T-helper 9 cell (primary cell): ENCODE data around the gene CSF2RB.

Experiments
- DNase-seq: peaks from one replicate; pipeline ENCODE4 v3.0.0-alpha.2; 2020
- total RNA-seq, 2 donors: gene quantifications; one replicate each; lab custom pipeline; 2026; lab: John Stamatoyannopoulos, UW

The CSF2RB gene
- 3.9 to 4.5 reads per million in 2 donors for total RNA-seq

GRCh38 chr22:36913427-36914389, at the start of gene CSF2RB:
TSS of gene CSF2RB (plus strand) at chr22:36913628. CDS start at chr22:36922208, 8,580 bp downstream.
- no peak for DNase-seq

- no peak for DNase-seq
Observed at GRCh38 chr22:36863979-36864378, 49.4 kb upstream of the CSF2RB start.

- DNase-seq = no peak
Observed at GRCh38 chr22:36864454-36865215, 48.8 kb upstream of the CSF2RB start.

- no peak for DNase-seq
Observed at GRCh38 chr22:36865346-36865745, 48.1 kb upstream of the CSF2RB start.

- DNase-seq = no peak
Observed at GRCh38 chr22:36867695-36868094, 45.7 kb upstream of the CSF2RB start.

- DNase-seq = no peak
Observed at GRCh38 chr22:36868546-36869181, 44.8 kb upstream of the CSF2RB start.

- DNase-seq = no peak
Observed at GRCh38 chr22:36870250-36870649, 43.2 kb upstream of the CSF2RB start.

- no peak for DNase-seq
Observed at GRCh38 chr22:36871669-36872081, 41.8 kb upstream of the CSF2RB start.

- no peak for DNase-seq
Observed at GRCh38 chr22:36872084-36872483, 41.3 kb upstream of the CSF2RB start.

- no peak for DNase-seq
Observed at GRCh38 chr22:36872866-36873498, 40.4 kb upstream of the CSF2RB start.

GRCh38 chr22:36873614-36874308, 39.7 kb upstream of the CSF2RB start:
- no peak for DNase-seq

- DNase-seq = no peak
Observed at GRCh38 chr22:36874309-36874696, 39.1 kb upstream of the CSF2RB start.

- DNase-seq = no peak
Observed at GRCh38 chr22:36874736-36875135, 38.7 kb upstream of the CSF2RB start.

- DNase-seq = no peak
Observed at GRCh38 chr22:36875741-36876140, 37.7 kb upstream of the CSF2RB start.

GRCh38 chr22:36879775-36880174, 33.7 kb upstream of the CSF2RB start:
- DNase-seq = no peak

GRCh38 chr22:36881504-36882245, 31.8 kb upstream of the CSF2RB start:
- no peak for DNase-seq

GRCh38 chr22:36884349-36885158, 28.9 kb upstream of the CSF2RB start:
- DNase-seq = no peak

GRCh38 chr22:36885474-36885873, 28.0 kb upstream of the CSF2RB start:
- no peak for DNase-seq

- DNase-seq = no peak
Observed at GRCh38 chr22:36886016-36886415, 27.4 kb upstream of the CSF2RB start.

- DNase-seq = no peak
Observed at GRCh38 chr22:36887162-36887561, 26.3 kb upstream of the CSF2RB start.
